Vagina (tissue), 2 donors: Measurements from ENCODE around the gene APPBP2.

Experiments used
- POLR2A ChIP-seq, 2 donors: fragments of 450-650 bp; IDR thresholded peaks; one replicate each; pipeline ENCODE4 v1.6.1; 2017; ENCODE audit warnings: antibody characterized with exemption in 2 of 2, mild to moderate bottlenecking in 2 of 2, moderate library complexity in 2 of 2
- POLR2AphosphoS5 ChIP-seq, 2 donors: sonication (generic); formaldehyde crosslinking; IDR thresholded peaks; one replicate each; pipeline ENCODE4 v1.9.0; 2017; ENCODE audit warnings: antibody characterized with exemption in 2 of 2, mild to moderate bottlenecking in 2 of 2, low read depth in 1 of 2; ENCODE audit not compliant: insufficient read depth in 1 of 2
- TF ChIP-seq, protein P1 (sequence below), 3 experiments: fragments of 450-650 bp in 2 of 3; fragments of 200-600 bp in 1 of 3; sonication (generic) in 1 of 3; IDR thresholded peaks; one replicate each; pipeline ENCODE4 v1.5.1; 2017 to 2019; ENCODE audit warnings: antibody characterized with exemption in 3 of 3, mild to moderate bottlenecking in 2 of 3, moderate library complexity in 2 of 3

DNA sequence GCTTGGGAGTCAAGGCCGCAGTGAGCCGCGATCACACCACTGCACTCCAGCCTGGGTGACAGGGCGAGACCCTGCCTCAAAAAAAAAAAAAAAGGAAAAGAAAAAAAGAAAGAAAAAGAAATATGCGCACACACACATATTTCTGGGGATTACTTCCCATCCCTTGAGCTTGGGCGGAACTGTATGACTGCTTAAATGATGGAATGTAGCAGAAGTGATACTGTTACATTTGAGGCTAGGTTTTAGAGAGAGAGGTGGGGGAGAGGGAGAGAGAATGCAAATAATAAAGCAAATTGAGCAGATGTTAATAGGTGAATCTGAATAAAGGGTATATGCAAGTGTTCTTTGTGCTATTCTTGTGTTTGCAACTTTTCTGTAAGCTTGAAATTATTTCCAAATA is 122.1 kb downstream of the APPBP2 start:
- TF ChIP-seq, protein P1, sequence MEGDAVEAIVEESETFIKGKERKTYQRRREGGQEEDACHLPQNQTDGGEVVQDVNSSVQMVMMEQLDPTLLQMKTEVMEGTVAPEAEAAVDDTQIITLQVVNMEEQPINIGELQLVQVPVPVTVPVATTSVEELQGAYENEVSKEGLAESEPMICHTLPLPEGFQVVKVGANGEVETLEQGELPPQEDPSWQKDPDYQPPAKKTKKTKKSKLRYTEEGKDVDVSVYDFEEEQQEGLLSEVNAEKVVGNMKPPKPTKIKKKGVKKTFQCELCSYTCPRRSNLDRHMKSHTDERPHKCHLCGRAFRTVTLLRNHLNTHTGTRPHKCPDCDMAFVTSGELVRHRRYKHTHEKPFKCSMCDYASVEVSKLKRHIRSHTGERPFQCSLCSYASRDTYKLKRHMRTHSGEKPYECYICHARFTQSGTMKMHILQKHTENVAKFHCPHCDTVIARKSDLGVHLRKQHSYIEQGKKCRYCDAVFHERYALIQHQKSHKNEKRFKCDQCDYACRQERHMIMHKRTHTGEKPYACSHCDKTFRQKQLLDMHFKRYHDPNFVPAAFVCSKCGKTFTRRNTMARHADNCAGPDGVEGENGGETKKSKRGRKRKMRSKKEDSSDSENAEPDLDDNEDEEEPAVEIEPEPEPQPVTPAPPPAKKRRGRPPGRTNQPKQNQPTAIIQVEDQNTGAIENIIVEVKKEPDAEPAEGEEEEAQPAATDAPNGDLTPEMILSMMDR (IDR thresholded peaks at IDR 0.05) = no peak
- TF ChIP-seq POLR2A (IDR thresholded peaks at IDR 0.05) (no peak), POLR2AphosphoS5 (IDR thresholded peaks at IDR 0.05; ENCODE audit: insufficient read depth in 1 of 2, low read depth in 1 of 2) (no peak)
